K562 (cell line): ENCODE measurements around the gene SYT17. TPM values are rescaled to one million over a fixed set of nuclear protein-coding genes. Genes with fewer than 3 reads are reported as not detected.

Source experiments
- ATAC-seq: fragments of 200-7000 bp; cut with Tn5 transposase; 3 replicates; pipeline ENCODE4 v1.9.1; 2020; ENCODE audit warnings: moderate library complexity
- BruUV-seq: library from RNA; stranded (reverse); fragments of 400-500 nt; replicated peaks from 2 replicates; lab custom pipeline; 2021; lab: Mats Ljungman, UMichigan
- CTCF ChIA-PET: fragments of 300-600 bp; formaldehyde crosslinking; extraction: SDS; loops from one replicate; lab custom pipeline; 2021; ENCODE audit warnings: low intra/inter-chr PET ratio; lab: Yijun Ruan, JAX
- POLR2A ChIA-PET: fragments of 300-600, 350-650 bp; sonication (Branson Sonifier 250); formaldehyde crosslinking; extraction: SDS; loops from one replicate; lab custom pipeline; 2021; ENCODE audit warnings: antibody characterized with exemption, inconsistent platforms; lab: Yijun Ruan, JAX
- DNase-seq, 4 experiments: peaks; one replicate each; pipeline versions ENCODE4 v3.0.0 to v3.0.0-alpha.2; 2011 to 2018; ENCODE audit warnings: low spot score in 3 of 4, mixed read lengths in 3 of 4; ENCODE audit errors: extremely low read depth in 1 of 4
- FAIRE-seq: peaks from 2 replicates; lab custom pipeline; 2011; peaks lifted over from hg19 to GRCh38; lab: Jason Lieb, UNC
- H2AFZ ChIP-seq: 2 replicates; pipeline ENCODE4 v1.6.0; 2011; ENCODE audit warnings: low read depth, low read length, control low read depth, inconsistent platforms
- H3K27ac ChIP-seq: fragments of 200-600 bp; 3 replicates; pipeline ENCODE4 v1.8.0; 2011; ENCODE audit warnings: low read depth, mild to moderate bottlenecking, control low read depth, inconsistent platforms, low read length, moderate library complexity, mixed read lengths; ENCODE audit errors: extremely low read depth
- H3K27me3 ChIP-seq, 2 experiments: fragments of 300-600 bp in 1 of 2; 2 replicates in 1 of 2; 3 replicates in 1 of 2; pipeline versions ENCODE4 v1.6.0 to v1.8.0; 2011; ENCODE audit warnings: inconsistent platforms in 2 of 2, low read length in 2 of 2, mild to moderate bottlenecking in 1 of 2, mixed read lengths in 1 of 2, moderate library complexity in 1 of 2; ENCODE audit not compliant: control insufficient read depth in 2 of 2, insufficient read depth in 2 of 2
- H3K36me3 ChIP-seq: fragments of 300-600 bp; 3 replicates; pipeline ENCODE4 v1.8.0; 2011; ENCODE audit warnings: mild to moderate bottlenecking, low read length, inconsistent platforms; ENCODE audit not compliant: control insufficient read depth, insufficient read depth
- H3K4me1 ChIP-seq, 2 experiments: fragments of 200-600 bp in 1 of 2; replicated peaks in 1 of 2; 2 replicates in 1 of 2; 3 replicates in 1 of 2; pipeline versions ENCODE4 v1.5.1 to v1.8.0; 2011; ENCODE audit warnings: inconsistent platforms in 2 of 2, low read length in 2 of 2, mild to moderate bottlenecking in 1 of 2, mixed read lengths in 1 of 2, moderate library complexity in 1 of 2; ENCODE audit not compliant: control insufficient read depth in 2 of 2, insufficient read depth in 2 of 2
- H3K4me2 ChIP-seq: 2 replicates; pipeline ENCODE4 v1.6.1; 2011; ENCODE audit warnings: low read length, control low read depth, inconsistent platforms, mixed read lengths; ENCODE audit not compliant: insufficient read depth
- H3K4me3 ChIP-seq: fragments of 200-600 bp; sonication (generic), shearing (Covaris generic); 2 replicates; pipeline ENCODE4 v1.5.1; 2016; ENCODE audit warnings: control low read depth, inconsistent platforms
- H3K79me2 ChIP-seq: fragments of 200-600 bp; 3 replicates; pipeline ENCODE4 v1.8.0; 2011; ENCODE audit warnings: low read length, inconsistent platforms; ENCODE audit not compliant: control insufficient read depth, insufficient read depth
- H3K9ac ChIP-seq, 2 experiments: 2 replicates each; pipeline versions ENCODE4 v1.6.0 to v1.6.1; 2011; ENCODE audit warnings: low read depth in 2 of 2, low read length in 2 of 2, control low read depth in 1 of 2, inconsistent platforms in 1 of 2, mild to moderate bottlenecking in 1 of 2, mixed read lengths in 1 of 2; ENCODE audit not compliant: insufficient read depth in 1 of 2
- H3K9me1 ChIP-seq: one replicate; pipeline ENCODE4 v1.6.0; 2011; ENCODE audit warnings: inconsistent platforms, mild to moderate bottlenecking, low read length, moderate library complexity; ENCODE audit not compliant: control insufficient read depth, insufficient read depth
- H3K9me3 ChIP-seq: replicated peaks from 2 replicates; pipeline ENCODE4 v1.5.1; 2011; ENCODE audit warnings: low read depth, low read length, inconsistent platforms; ENCODE audit not compliant: control insufficient read depth, insufficient read depth
- H4K20me1 ChIP-seq: replicated peaks from 2 replicates; pipeline ENCODE4 v1.6.1; 2011; ENCODE audit warnings: low read length, inconsistent platforms, mixed read lengths; ENCODE audit not compliant: control insufficient read depth, insufficient read depth
- ARID1B ChIP-seq: fragments of 450-650 bp; IDR thresholded peaks from 2 replicates; pipeline ENCODE4 v1.6.1; 2016; ENCODE audit warnings: antibody characterized with exemption, mild to moderate bottlenecking, inconsistent platforms
- CBFA2T3 ChIP-seq: fragments of 450-650 bp; IDR thresholded peaks from 2 replicates; pipeline ENCODE4 v1.6.1; 2017
- CBX3 ChIP-seq, 2 experiments: IDR thresholded peaks; 1 replicate in 1 of 2; 2 replicates in 1 of 2; pipeline ENCODE4 v1.6.1; 2012; ENCODE audit warnings: inconsistent platforms in 2 of 2, low read length in 2 of 2, borderline replicate concordance in 1 of 2, control low read depth in 1 of 2
- DEAF1 ChIP-seq: fragments of 450-650 bp; formaldehyde crosslinking; IDR thresholded peaks from 2 replicates; pipeline ENCODE4 v1.4.0; 2020; ENCODE audit warnings: mild to moderate bottlenecking, moderate library complexity
- FOSL1 ChIP-seq: fragments of 200-800 bp; sonication (Bioruptor generic); conservative IDR thresholded peaks from 2 replicates; pipeline ENCODE4 v1.6.1; 2016; ENCODE audit warnings: missing genetic modification characterization, missing compliant biosample characterization
- GABPA ChIP-seq: fragments of 200-800 bp; sonication (Bioruptor generic); conservative IDR thresholded peaks from 2 replicates; pipeline ENCODE4 v1.6.1; 2016; ENCODE audit warnings: low read depth, missing genetic modification characterization, missing compliant biosample characterization
- GTF2A2 ChIP-seq: IDR thresholded peaks from 2 replicates; pipeline ENCODE4 v1.6.1; 2016; ENCODE audit warnings: mild to moderate bottlenecking, missing genetic modification characterization, missing compliant biosample characterization
- JUN ChIP-seq, 2 experiments: sonication (generic) in 1 of 2; formaldehyde crosslinking in 1 of 2; IDR thresholded peaks; 2 replicates each; pipeline versions ENCODE4 v1.6.1 to v1.8.0; 2012 to 2022; ENCODE audit warnings: borderline replicate concordance in 2 of 2, mild to moderate bottlenecking in 2 of 2, improper control_type of control experiment in 1 of 2, low read depth in 1 of 2, low read length in 1 of 2, missing genetic modification reagents in 1 of 2
- KDM1A ChIP-seq, 2 experiments: fragments of 450-650 bp; IDR thresholded peaks; 2 replicates each; pipeline ENCODE4 v1.6.1; 2016; ENCODE audit warnings: mild to moderate bottlenecking in 2 of 2
- MAFF ChIP-seq: IDR thresholded peaks from 2 replicates; pipeline ENCODE4 v1.6.1; 2012; ENCODE audit warnings: low read length, improper control_type of control experiment
- MTA2 ChIP-seq: fragments of 450-650 bp; IDR thresholded peaks from 2 replicates; pipeline ENCODE4 v1.6.1; 2016; ENCODE audit warnings: low read depth
- PTRF ChIP-seq: fragments of 450-650 bp; IDR thresholded peaks from 2 replicates; pipeline ENCODE4 v1.6.1; 2016; ENCODE audit warnings: mild to moderate bottlenecking, missing genetic modification characterization, missing compliant biosample characterization
- RBM15 ChIP-seq: fragments of 200-400 bp; formaldehyde crosslinking; IDR thresholded peaks from 2 replicates; pipeline ENCODE4 v1.6.1; 2018; ENCODE audit warnings: mild to moderate bottlenecking, low read length, moderate library complexity; ENCODE audit not compliant: insufficient read depth
- SOX6 ChIP-seq: fragments of 450-650 bp; IDR thresholded peaks from 2 replicates; pipeline ENCODE4 v1.6.1; 2014; ENCODE audit warnings: mild to moderate bottlenecking
- TBL1XR1 ChIP-seq, 2 experiments: IDR thresholded peaks; 2 replicates each; pipeline ENCODE4 v1.6.1; 2012; ENCODE audit warnings: improper control_type of control experiment in 2 of 2, low read length in 2 of 2, mild to moderate bottlenecking in 1 of 2
- TCF3 ChIP-seq: sonication (generic); formaldehyde crosslinking; IDR thresholded peaks from 2 replicates; pipeline ENCODE4 v1.4.0; 2020; ENCODE audit warnings: mild to moderate bottlenecking, missing genetic modification reagents
- ZBTB12 ChIP-seq: fragments of 250-450 bp; sonication (Bioruptor Pico); IDR thresholded peaks from 2 replicates; pipeline ENCODE4 v1.4.0; 2020
- ZBTB49 ChIP-seq: sonication (generic); formaldehyde crosslinking; IDR thresholded peaks from 2 replicates; pipeline ENCODE4 v1.8.0; 2022; ENCODE audit warnings: missing genetic modification reagents, mild to moderate bottlenecking, borderline replicate concordance
- WGBS: fragments of 100-300 bp; shearing (Covaris generic); methylation state at CpG from one replicate; pipeline ENCODE4 v1.1.6; 2016; ENCODE audit warnings: low coverage, mixed read lengths; ENCODE audit not compliant: insufficient coverage; ENCODE audit errors: missing lambda C conversion rate; 5-methylcytosine and 5-hydroxymethylcytosine counted together
- in situ Hi-C: fragments of 300-500 bp; cut with MboI; formaldehyde crosslinking; loops from 4 replicates; pipeline ENCODE4 v1.15.0; 2018; ENCODE audit warnings: inconsistent platforms, mixed read lengths
- intact Hi-C: fragments of 100-400 bp; cut with micrococcal nuclease; formaldehyde crosslinking; loops from 2 replicates; pipeline ENCODE4 v1.14.2; 2022
- polyA plus RNA-seq, 8 experiments: library from polyadenylated mRNA; depleted of rRNA in 4 of 8; stranded (reverse) in 5 of 8; unstranded in 3 of 8; fragments of >200 nt; fragmentation: Nextera tagmentation in 2 of 8; fragmentation: Illumina TruSeq in 1 of 8; extraction: Ambion mirVana in 2 of 8; extraction: Trizol in 1 of 8; gene quantifications; 2 replicates each; pipeline versions ENCODE4 v1.2.1 to v1.2.3, GENCODE V29; 2011 to 2014; ENCODE audit warnings: inconsistent platforms in 1 of 8, missing spikeins in 1 of 8
- total RNA-seq, 7 experiments: library from RNA; depleted of rRNA in 6 of 7; stranded (reverse); fragments of >200 nt in 6 of 7; fragmentation: Illumina TruSeq in 2 of 7; extraction: Trizol in 2 of 7; gene quantifications; 2 replicates each; pipeline versions ENCODE4 v1.2.1 to v1.2.3, GENCODE V29; 2011 to 2021; ENCODE audit warnings: low replicate concordance in 1 of 7

SYT17 gene
- total and polyA plus RNA-seq, 9 of the 15 experiments (the other 6 are each of a cell fraction or from before 2014, with no cell fraction given) = not detected

- Histone ChIP-seq H3K9me3 (0 out of 2 replicates have a peak, but pooled peaks cover 3% of the 10 kb centered on the region), H3K9me1 (no peaks in the 10 kb centered on the region), H3K79me2 (no peaks in the 10 kb centered on the region), H3K27ac (no peak overlapping the region), H3K4me2 (no peak overlapping the region; the same call in 1 of the 2 replicates), H3K4me1 (peaks cover 5 to 18% of the 10 kb centered on the region in 2 experiments; a peak in 4 of 5 replicates), H3K36me3 (no peaks in the 10 kb centered on the region), H4K20me1 (no peaks in the 10 kb centered on the region), H3K9ac (no peak overlapping the region), H3K4me3 (no peak overlapping the region), H2AFZ (no peak overlapping the region), H3K27me3 (no peaks in the 10 kb centered on the region)
- ATAC-seq (no peak), FAIRE-seq (no peak), DNase-seq (no peak)
- ChIA-PET POLR2A (interaction anchor here (0.7 to 1.0 kb wide), 2 partner anchors 11 to 16 kb away, joined by 3 read pairs; no protein-coding TSS in a partner anchor), CTCF (no interaction called here)
- in situ Hi-C loops = no loop called here
- intact Hi-C loops = no loop called here
- BruUV-seq = no TSS peak
- WGBS = 4% methylated on average over 3 of the region's 3 CpGs
- peak; percentile 48 for TF ChIP-seq FOSL1 (tag)
- no peak for TF ChIP-seq GTF2A2 (tag)
- TF ChIP-seq TCF3 (CRISPR knock-in tag) = peak; percentile 10; the same call in 1 of the 2 replicates
- TF ChIP-seq MTA2 = no peak
- TF ChIP-seq JUN (IDR thresholded peaks at IDR 0.05; ENCODE audit: borderline replicate concordance, low read depth, low read length) = no peak
- no peak for TF ChIP-seq JUN (CRISPR knock-in tag; IDR thresholded peaks at IDR 0.05; ENCODE audit: borderline replicate concordance)
- no peak for TF ChIP-seq TBL1XR1 (IDR thresholded peaks at IDR 0.05; ENCODE audit: low read length in 2 of 2)
- no peak for TF ChIP-seq ZBTB12 (CRISPR knock-in tag)
- TF ChIP-seq CBX3 (IDR thresholded peaks at IDR 0.05; ENCODE audit: borderline replicate concordance in 1 of 2, low read length in 2 of 2) = no peak
- TF ChIP-seq ARID1B = peak; percentile 17; the same call in 1 of the 2 replicates
- peak; percentile 39; the same call in 1 of the 2 replicates for TF ChIP-seq CBFA2T3
- TF ChIP-seq GABPA = peak; percentile 48
- TF ChIP-seq DEAF1 (CRISPR knock-in tag) = no peak
- 0 out of 4 replicates have a peak, but pooled peaks of 1 of the 2 experiments have one; percentile 11 for TF ChIP-seq KDM1A (IDR thresholded peaks at IDR 0.05)
- TF ChIP-seq MAFF = no peak
- TF ChIP-seq ZBTB49 (CRISPR knock-in tag) = no peak
- TF ChIP-seq PTRF (tag) = no peak
- peak; percentile 26; the same call in 1 of the 2 replicates for TF ChIP-seq SOX6
- TF ChIP-seq RBM15 = no peak
These were observed 40.8 kb upstream of the SYT17 start for GRCh38 chr16:19127205-19127604.
